ENCODE data around the gene MXRA7. TPM values are rescaled to one million over a fixed set of nuclear protein-coding genes. Genes with fewer than 3 reads are reported as not detected.

The MXRA7 gene
- total and polyA plus RNA-seq, 4 donors: 4.8 to 22.1 (median 11.3) TPM

DNA sequence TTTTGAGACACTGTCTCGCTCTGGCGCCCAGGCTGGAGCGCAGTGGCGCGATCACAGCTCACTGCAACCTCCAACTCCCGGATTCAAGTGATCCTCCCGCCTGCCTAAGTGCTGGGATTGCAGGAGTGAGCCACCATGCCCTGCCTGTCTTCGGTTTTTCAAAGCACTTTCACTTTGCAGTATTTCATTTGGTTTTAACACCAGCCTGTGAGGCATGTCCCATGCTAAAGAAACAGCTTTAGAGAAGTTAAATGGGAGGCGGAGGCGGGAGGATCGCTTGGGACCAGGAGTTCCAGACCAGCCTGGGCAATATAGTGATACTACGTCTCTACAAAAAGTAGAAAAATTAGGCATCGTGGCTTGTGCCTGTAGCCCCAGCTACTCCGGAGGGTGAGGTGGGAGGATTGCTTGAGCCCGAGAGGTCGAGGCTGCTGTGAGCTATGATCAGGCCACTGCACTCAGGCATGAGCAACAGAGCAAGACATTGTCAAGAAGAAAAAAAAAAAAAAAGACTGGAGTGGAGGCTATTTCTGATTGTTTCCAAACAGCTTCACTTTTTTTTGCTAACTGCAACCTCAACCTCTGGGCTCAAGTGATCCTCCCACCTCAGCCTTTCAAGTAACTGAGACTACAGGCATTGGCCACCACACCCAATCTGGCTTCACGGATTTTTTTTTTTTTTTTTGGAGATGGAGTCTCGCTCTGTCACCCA is 17.1 kb upstream of the MXRA7 start:
- 59% methylated on average over 18 of the region's 18 CpGs for WGBS
- Histone ChIP-seq H3K4me3 (ENCODE audit: low read depth in 1 of 3, low read length in 3 of 3) (peak overlapping the region; percentile 86 to 94 (median 93)), H3K4me1 (ENCODE audit: control insufficient read depth in 4 of 4, insufficient read depth in 4 of 4, low read length in 3 of 4) (peaks cover 12 to 28% (median 25%) of the 10 kb centered on the region in 4 donors), H3K27ac (ENCODE audit: low read depth in 1 of 2, low read length in 2 of 2) (peak overlapping the region; percentile 100), H3K27me3 (ENCODE audit: control insufficient read depth in 4 of 4, insufficient read depth in 4 of 4, low read length in 3 of 4) (no peaks in the 10 kb centered on the region), H3K36me3 (ENCODE audit: control insufficient read depth in 4 of 4, insufficient read depth in 3 of 4, low read depth in 1 of 4, low read length in 3 of 4) (peaks cover 8 to 24% (median 20%) of the 10 kb centered on the region in 4 donors), H3K9ac (ENCODE audit: low read depth in 1 of 2, low read length in 2 of 2) (peak overlapping the region; percentile 87 to 96), H3K9me3 (ENCODE audit: control insufficient read depth in 4 of 4, low read length in 3 of 4) (no peaks in the 10 kb centered on the region)
- no peak for DNase-seq (ENCODE audit: low spot score)
- TF ChIP-seq TAF1 (conservative IDR thresholded peaks at IDR 0.05) (no peak), FOXA1 (IDR thresholded peaks at IDR 0.05) (no peak), NR2F2 (IDR thresholded peaks at IDR 0.05) (no peak), GABPA (IDR thresholded peaks at IDR 0.05 in 1 of 2, conservative IDR thresholded peaks at IDR 0.05 in 1 of 2) (no peak), EGR1 (IDR thresholded peaks at IDR 0.05; ENCODE audit: low read depth in 2 of 2) (no peak), RAD21 (IDR thresholded peaks at IDR 0.05) (no peak), YY1 (IDR thresholded peaks at IDR 0.05) (no peak), JUND (IDR thresholded peaks at IDR 0.05) (no peak), FOXA2 (IDR thresholded peaks at IDR 0.05) (no peak), SP1 (IDR thresholded peaks at IDR 0.05) (no peak), RXRA (IDR thresholded peaks at IDR 0.05) (no peak), HNF4A (conservative IDR thresholded peaks at IDR 0.05) (no peak), HNF4G (IDR thresholded peaks at IDR 0.05) (no peak)
- TF ChIP-seq, protein P1, sequence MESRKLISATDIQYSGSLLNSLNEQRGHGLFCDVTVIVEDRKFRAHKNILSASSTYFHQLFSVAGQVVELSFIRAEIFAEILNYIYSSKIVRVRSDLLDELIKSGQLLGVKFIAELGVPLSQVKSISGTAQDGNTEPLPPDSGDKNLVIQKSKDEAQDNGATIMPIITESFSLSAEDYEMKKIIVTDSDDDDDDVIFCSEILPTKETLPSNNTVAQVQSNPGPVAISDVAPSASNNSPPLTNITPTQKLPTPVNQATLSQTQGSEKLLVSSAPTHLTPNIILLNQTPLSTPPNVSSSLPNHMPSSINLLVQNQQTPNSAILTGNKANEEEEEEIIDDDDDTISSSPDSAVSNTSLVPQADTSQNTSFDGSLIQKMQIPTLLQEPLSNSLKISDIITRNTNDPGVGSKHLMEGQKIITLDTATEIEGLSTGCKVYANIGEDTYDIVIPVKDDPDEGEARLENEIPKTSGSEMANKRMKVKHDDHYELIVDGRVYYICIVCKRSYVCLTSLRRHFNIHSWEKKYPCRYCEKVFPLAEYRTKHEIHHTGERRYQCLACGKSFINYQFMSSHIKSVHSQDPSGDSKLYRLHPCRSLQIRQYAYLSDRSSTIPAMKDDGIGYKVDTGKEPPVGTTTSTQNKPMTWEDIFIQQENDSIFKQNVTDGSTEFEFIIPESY (IDR thresholded peaks at IDR 0.05): no peak
- TF ChIP-seq, protein P2, sequence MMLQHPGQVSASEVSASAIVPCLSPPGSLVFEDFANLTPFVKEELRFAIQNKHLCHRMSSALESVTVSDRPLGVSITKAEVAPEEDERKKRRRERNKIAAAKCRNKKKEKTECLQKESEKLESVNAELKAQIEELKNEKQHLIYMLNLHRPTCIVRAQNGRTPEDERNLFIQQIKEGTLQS (IDR thresholded peaks at IDR 0.05): no peak
- TF ChIP-seq, protein P3, sequence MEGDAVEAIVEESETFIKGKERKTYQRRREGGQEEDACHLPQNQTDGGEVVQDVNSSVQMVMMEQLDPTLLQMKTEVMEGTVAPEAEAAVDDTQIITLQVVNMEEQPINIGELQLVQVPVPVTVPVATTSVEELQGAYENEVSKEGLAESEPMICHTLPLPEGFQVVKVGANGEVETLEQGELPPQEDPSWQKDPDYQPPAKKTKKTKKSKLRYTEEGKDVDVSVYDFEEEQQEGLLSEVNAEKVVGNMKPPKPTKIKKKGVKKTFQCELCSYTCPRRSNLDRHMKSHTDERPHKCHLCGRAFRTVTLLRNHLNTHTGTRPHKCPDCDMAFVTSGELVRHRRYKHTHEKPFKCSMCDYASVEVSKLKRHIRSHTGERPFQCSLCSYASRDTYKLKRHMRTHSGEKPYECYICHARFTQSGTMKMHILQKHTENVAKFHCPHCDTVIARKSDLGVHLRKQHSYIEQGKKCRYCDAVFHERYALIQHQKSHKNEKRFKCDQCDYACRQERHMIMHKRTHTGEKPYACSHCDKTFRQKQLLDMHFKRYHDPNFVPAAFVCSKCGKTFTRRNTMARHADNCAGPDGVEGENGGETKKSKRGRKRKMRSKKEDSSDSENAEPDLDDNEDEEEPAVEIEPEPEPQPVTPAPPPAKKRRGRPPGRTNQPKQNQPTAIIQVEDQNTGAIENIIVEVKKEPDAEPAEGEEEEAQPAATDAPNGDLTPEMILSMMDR (IDR thresholded peaks at IDR 0.05; ENCODE audit: low read depth, low read length, missing input control): no peak
- TF ChIP-seq, protein P4, sequence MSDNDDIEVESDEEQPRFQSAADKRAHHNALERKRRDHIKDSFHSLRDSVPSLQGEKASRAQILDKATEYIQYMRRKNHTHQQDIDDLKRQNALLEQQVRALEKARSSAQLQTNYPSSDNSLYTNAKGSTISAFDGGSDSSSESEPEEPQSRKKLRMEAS (IDR thresholded peaks at IDR 0.05): no peak
- TF ChIP-seq, protein P5, sequence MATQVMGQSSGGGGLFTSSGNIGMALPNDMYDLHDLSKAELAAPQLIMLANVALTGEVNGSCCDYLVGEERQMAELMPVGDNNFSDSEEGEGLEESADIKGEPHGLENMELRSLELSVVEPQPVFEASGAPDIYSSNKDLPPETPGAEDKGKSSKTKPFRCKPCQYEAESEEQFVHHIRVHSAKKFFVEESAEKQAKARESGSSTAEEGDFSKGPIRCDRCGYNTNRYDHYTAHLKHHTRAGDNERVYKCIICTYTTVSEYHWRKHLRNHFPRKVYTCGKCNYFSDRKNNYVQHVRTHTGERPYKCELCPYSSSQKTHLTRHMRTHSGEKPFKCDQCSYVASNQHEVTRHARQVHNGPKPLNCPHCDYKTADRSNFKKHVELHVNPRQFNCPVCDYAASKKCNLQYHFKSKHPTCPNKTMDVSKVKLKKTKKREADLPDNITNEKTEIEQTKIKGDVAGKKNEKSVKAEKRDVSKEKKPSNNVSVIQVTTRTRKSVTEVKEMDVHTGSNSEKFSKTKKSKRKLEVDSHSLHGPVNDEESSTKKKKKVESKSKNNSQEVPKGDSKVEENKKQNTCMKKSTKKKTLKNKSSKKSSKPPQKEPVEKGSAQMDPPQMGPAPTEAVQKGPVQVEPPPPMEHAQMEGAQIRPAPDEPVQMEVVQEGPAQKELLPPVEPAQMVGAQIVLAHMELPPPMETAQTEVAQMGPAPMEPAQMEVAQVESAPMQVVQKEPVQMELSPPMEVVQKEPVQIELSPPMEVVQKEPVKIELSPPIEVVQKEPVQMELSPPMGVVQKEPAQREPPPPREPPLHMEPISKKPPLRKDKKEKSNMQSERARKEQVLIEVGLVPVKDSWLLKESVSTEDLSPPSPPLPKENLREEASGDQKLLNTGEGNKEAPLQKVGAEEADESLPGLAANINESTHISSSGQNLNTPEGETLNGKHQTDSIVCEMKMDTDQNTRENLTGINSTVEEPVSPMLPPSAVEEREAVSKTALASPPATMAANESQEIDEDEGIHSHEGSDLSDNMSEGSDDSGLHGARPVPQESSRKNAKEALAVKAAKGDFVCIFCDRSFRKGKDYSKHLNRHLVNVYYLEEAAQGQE (IDR thresholded peaks at IDR 0.05): no peak

All from liver (tissue), 9 donors.